Activated naive CD4-positive, alpha-beta T cell treated with anti-CD3 and anti-CD28 coated beads, Interleukin-2, amount 10 ng/mL, durations not matched to agents 7 days and 5 days (primary cell): ENCODE measurements around the gene KIAA1671.
A peak's percentile ranks its signal among the peaks of the same experiment; 100 is the strongest.

Experiments used
- CTCF ChIA-PET: fragments of 350-600 bp; sonication (Branson Sonifier 250); formaldehyde crosslinking; loops from one replicate; lab custom pipeline; 2021; ENCODE audit warnings: antibody characterized with exemption; lab: Charles Lee
- DNase-seq: peaks from one replicate; pipeline ENCODE4 v3.0.0-alpha.2; 2020
- H3K27ac Mint-ChIP-seq: one replicate; pipeline ENCODE4 v1.8.0; 2021; ENCODE audit warnings: mild to moderate bottlenecking, moderate library complexity, mixed read lengths
- H3K27me3 Mint-ChIP-seq: one replicate; pipeline ENCODE4 v1.8.0; 2021; ENCODE audit warnings: mild to moderate bottlenecking, mixed read lengths
- H3K36me3 Mint-ChIP-seq: one replicate; pipeline ENCODE4 v1.8.0; 2021; ENCODE audit warnings: mixed read lengths
- H3K4me1 Mint-ChIP-seq: one replicate; pipeline ENCODE4 v1.8.0; 2021; ENCODE audit warnings: mixed read lengths
- H3K4me3 Mint-ChIP-seq: one replicate; pipeline ENCODE4 v1.8.0; 2021; ENCODE audit warnings: mild to moderate bottlenecking, moderate library complexity, mixed read lengths
- H3K9me3 Mint-ChIP-seq: one replicate; pipeline ENCODE4 v1.8.0; 2021; ENCODE audit warnings: mixed read lengths

Gene KIAA1671

GRCh38 chr22:25021976-25022711 lies 69.6 kb downstream of the KIAA1671 start:
- CTCF ChIA-PET, result interaction anchor here (0.6 to 2.0 kb wide), 2 partner anchors 8 to 10 kb away, joined by 3 to 4 read pairs; no protein-coding TSS in a partner anchor
- H3K4me1 Mint-ChIP-seq, result peaks cover 18% of the 10 kb centered on the region
- no peaks in the 10 kb centered on the region for H3K9me3 Mint-ChIP-seq

GRCh38 chr22:25023879-25024278 lies 71.4 kb downstream of the KIAA1671 start:
- Mint-ChIP-seq H3K4me1 (peaks cover 26% of the 10 kb centered on the region), H3K27me3 (peaks cover 16% of the 10 kb centered on the region), H3K36me3 (no peaks in the 10 kb centered on the region), H3K4me3 (no peak overlapping the region), H3K9me3 (no peaks in the 10 kb centered on the region), H3K27ac (no peak overlapping the region)
- CTCF ChIA-PET, result no interaction called here
- DNase-seq, result no peak

More at GRCh38 chr22:25021976-25022711, 69.6 kb downstream of the KIAA1671 start:
- no peaks in the 10 kb centered on the region for H3K36me3 Mint-ChIP-seq
- DNase-seq, result no peak
- no peak overlapping the region for H3K27ac Mint-ChIP-seq
- peaks cover 21% of the 10 kb centered on the region for H3K27me3 Mint-ChIP-seq
- H3K4me3 Mint-ChIP-seq, result no peak overlapping the region

- Mint-ChIP-seq H3K9me3 (no peaks in the 10 kb centered on the region), H3K27me3 (peaks cover 19% of the 10 kb centered on the region), H3K4me1 (peaks cover 26% of the 10 kb centered on the region), H3K27ac (no peak overlapping the region), H3K4me3 (no peak overlapping the region), H3K36me3 (no peaks in the 10 kb centered on the region)
- CTCF ChIA-PET, result interaction anchor here (0.9 kb wide), 2 partner anchors 15 to 24 kb away, joined by 3 read pairs; no protein-coding TSS in a partner anchor
- no peak for DNase-seq
Observed at GRCh38 chr22:25024895-25025294, 72.4 kb downstream of the KIAA1671 start.

- peaks cover 13% of the 10 kb centered on the region for H3K27me3 Mint-ChIP-seq
- CTCF ChIA-PET, result interaction anchor here (0.9 to 3.6 kb wide), 4 partner anchors 23 to 87 kb away, joined by 3 to 11 read pairs (median 4); no protein-coding TSS in a partner anchor
- peaks cover 26% of the 10 kb centered on the region for H3K4me1 Mint-ChIP-seq
- no peaks in the 10 kb centered on the region for H3K9me3 Mint-ChIP-seq
- peak; percentile 29 for DNase-seq
- no peaks in the 10 kb centered on the region for H3K36me3 Mint-ChIP-seq
- H3K4me3 Mint-ChIP-seq, result no peak overlapping the region
- peak overlapping the region; percentile 79 for H3K27ac Mint-ChIP-seq
Observed at GRCh38 chr22:25025491-25026400, 73.2 kb downstream of the KIAA1671 start.

DNA sequence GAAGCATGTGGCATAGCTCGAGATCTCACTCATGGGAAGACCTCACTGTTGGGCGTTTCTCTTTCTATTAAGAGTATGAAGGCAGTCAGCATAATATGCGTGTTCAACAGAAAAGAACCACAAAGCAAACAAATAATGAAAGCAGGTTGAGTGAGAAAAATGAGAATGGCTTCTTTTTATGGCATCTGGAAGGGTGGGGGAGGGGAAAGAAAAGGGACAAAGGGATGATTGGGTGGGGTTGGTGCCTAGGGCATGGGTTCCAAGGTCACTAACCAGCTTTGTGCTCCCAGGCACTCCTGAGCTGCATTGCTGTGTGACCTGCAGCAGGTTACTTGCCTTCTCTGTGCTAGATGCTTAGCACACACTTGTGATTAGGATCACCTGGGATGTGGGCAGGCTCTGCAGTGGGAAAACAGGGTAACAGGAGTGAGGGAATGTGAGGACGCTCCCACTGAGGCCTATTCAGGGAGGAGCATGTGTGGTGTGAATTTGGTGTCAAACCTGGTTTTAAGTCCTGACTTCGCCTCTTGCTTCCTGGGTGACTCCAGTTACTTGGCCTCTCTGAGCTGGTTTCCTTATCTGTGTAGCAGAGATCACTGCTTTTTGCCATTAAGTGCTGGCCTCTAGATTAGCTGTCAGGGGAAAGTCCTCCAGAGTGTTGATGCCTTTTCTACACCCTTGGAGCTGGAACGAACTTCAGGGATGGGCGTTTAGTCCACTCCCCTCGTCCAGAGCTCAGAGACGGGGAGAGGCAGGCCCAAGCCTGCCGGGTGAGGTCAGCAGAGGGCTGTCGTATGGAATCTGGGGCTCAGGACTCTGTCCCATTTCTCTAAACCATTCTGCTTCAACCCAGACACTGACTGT lies 74.8 kb downstream of the KIAA1671 start:
- CTCF ChIA-PET, result interaction anchor here (1.2 to 3.6 kb wide), 6 partner anchors 21 to 89 kb away, joined by 3 to 11 read pairs (median 6); no protein-coding TSS in a partner anchor
- H3K27ac Mint-ChIP-seq, result peak overlapping the region; percentile 79

DNA sequence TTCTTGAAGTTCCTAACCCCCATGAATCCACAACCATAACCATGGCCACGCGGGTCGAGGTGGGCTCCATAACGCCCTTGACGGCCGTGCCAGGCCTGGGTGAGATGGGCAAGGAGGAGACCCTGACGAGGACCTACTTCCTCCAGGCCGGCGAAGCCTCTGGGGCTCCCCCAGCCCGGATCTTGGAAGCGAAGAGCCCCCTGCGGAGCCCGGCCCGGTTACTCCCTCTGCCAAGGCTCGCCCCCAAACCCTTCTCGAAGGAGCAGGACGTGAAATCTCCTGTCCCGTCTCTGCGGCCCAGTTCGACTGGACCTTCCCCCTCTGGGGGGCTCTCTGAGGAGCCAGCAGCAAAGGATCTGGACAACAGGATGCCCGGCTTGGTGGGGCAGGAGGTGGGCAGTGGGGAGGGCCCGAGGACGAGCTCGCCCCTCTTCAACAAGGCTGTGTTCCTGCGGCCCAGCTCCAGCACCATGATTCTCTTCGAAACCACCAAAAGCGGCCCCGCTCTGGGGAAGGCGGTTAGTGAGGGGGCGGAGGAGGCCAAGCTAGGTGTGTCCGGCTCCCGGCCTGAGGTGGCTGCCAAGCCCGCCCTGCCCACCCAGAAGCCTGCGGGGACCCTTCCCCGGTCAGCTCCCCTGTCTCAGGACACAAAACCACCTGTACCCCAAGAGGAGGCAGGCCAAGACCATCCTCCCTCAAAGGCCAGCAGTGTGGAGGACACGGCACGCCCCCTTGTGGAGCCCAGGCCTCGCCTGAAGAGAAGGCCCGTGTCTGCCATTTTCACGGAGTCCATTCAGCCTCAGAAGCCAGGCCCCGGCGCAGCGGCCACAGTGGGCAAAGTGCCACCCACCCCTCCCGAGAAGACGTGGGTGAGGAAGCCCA lies 75.7 kb downstream of the KIAA1671 start:
- Mint-ChIP-seq H3K9me3 (no peaks in the 10 kb centered on the region), H3K36me3 (no peaks in the 10 kb centered on the region), H3K27me3 (peaks cover 15% of the 10 kb centered on the region), H3K27ac (no peak overlapping the region), H3K4me3 (no peak overlapping the region), H3K4me1 (peaks cover 26% of the 10 kb centered on the region)
- CTCF ChIA-PET, result interaction anchor here (1.3 to 3.6 kb wide), 6 partner anchors 20 to 90 kb away, joined by 3 to 11 read pairs (median 6); no protein-coding TSS in a partner anchor
- peak; percentile 38 for DNase-seq

More for the DNA sequence above, 74.8 kb downstream of the KIAA1671 start:
- no peak for DNase-seq
- no peaks in the 10 kb centered on the region for H3K9me3 Mint-ChIP-seq
- no peaks in the 10 kb centered on the region for H3K36me3 Mint-ChIP-seq
- no peak overlapping the region for H3K4me3 Mint-ChIP-seq
- H3K4me1 Mint-ChIP-seq, result peaks cover 26% of the 10 kb centered on the region
- H3K27me3 Mint-ChIP-seq, result peaks cover 11% of the 10 kb centered on the region

DNA sequence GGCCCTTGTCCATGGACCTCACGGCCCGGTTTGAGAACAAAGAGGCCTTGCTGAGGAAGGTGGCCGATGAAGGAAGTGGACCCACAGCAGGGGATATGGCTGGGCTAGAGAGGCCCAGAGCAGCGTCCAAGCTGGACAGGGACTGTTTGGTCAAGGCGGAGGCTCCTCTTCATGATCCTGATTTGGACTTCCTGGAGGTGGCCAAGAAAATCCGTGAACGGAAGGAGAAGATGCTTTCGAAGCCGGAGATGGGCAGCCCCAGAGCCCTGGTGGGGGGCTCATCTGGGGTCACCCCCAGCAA lies 76.3 kb downstream of the KIAA1671 start:
- H3K27ac Mint-ChIP-seq, result no peak overlapping the region
- no peak for DNase-seq
- CTCF ChIA-PET, result interaction anchor here (0.8 to 3.6 kb wide), 4 partner anchors 20 to 90 kb away, joined by 3 to 11 read pairs (median 5); no protein-coding TSS in a partner anchor
- no peaks in the 10 kb centered on the region for H3K36me3 Mint-ChIP-seq
- peaks cover 15% of the 10 kb centered on the region for H3K27me3 Mint-ChIP-seq
- no peaks in the 10 kb centered on the region for H3K9me3 Mint-ChIP-seq
- H3K4me3 Mint-ChIP-seq, result no peak overlapping the region
- peaks cover 26% of the 10 kb centered on the region for H3K4me1 Mint-ChIP-seq

- CTCF ChIA-PET, result interaction anchor here (0.8 to 3.6 kb wide), 5 partner anchors 20 to 91 kb away, joined by 3 to 11 read pairs (median 3); no protein-coding TSS in a partner anchor
- no peaks in the 10 kb centered on the region for H3K9me3 Mint-ChIP-seq
- H3K27ac Mint-ChIP-seq, result no peak overlapping the region
- H3K4me1 Mint-ChIP-seq, result peaks cover 26% of the 10 kb centered on the region
- H3K4me3 Mint-ChIP-seq, result no peak overlapping the region
- peaks cover 13% of the 10 kb centered on the region for H3K27me3 Mint-ChIP-seq
- H3K36me3 Mint-ChIP-seq, result no peaks in the 10 kb centered on the region
- no peak for DNase-seq
Observed at GRCh38 chr22:25029181-25029580, 76.7 kb downstream of the KIAA1671 start.

DNA sequence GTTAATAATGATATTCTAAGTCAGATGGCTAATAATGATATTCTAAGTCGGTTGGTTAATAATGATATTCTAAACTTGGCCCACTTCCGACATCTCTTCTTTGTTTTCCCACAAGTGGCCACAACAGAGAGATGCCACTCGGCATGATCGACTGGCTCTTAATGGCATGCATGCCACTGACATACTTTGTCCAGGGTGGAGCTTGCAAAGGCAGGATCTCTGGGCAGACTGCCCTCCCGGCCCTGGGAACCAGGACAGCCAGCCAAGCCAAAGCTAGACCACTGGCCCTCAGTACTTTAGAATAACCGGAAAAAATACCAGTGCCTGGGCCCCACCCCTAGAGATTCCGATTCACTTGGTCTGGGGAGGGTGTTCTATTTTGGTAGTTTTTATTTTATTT lies 78.1 kb downstream of the KIAA1671 start:
- no peaks in the 10 kb centered on the region for H3K9me3 Mint-ChIP-seq
- peaks cover 11% of the 10 kb centered on the region for H3K27me3 Mint-ChIP-seq
- no peak for DNase-seq
- H3K4me1 Mint-ChIP-seq, result peaks cover 22% of the 10 kb centered on the region
- H3K36me3 Mint-ChIP-seq, result no peaks in the 10 kb centered on the region
- no peak overlapping the region for H3K27ac Mint-ChIP-seq
- CTCF ChIA-PET, result interaction anchor here (2.0 kb wide), 1 partner anchor 17 kb away, joined by 5 read pairs; no protein-coding TSS in a partner anchor
- no peak overlapping the region for H3K4me3 Mint-ChIP-seq

- Mint-ChIP-seq H3K4me3 (no peak overlapping the region), H3K4me1 (peaks cover 8% of the 10 kb centered on the region), H3K27ac (no peak overlapping the region), H3K36me3 (no peaks in the 10 kb centered on the region), H3K27me3 (peaks cover 6% of the 10 kb centered on the region), H3K9me3 (no peaks in the 10 kb centered on the region)
- CTCF ChIA-PET, result interaction anchor here (1.1 to 2.0 kb wide), 3 partner anchors 10 to 16 kb away, joined by 3 to 5 read pairs (median 4); no protein-coding TSS in a partner anchor
- DNase-seq, result no peak
Observed at GRCh38 chr22:25032066-25032465, 79.5 kb downstream of the KIAA1671 start.

GRCh38 chr22:25035715-25036114 lies 83.2 kb downstream of the KIAA1671 start:
- no peaks in the 10 kb centered on the region for H3K4me1 Mint-ChIP-seq
- CTCF ChIA-PET, result interaction anchor here (1.0 kb wide), 1 partner anchor 12 kb away, joined by 3 read pairs; no protein-coding TSS in a partner anchor
- H3K27ac Mint-ChIP-seq, result no peak overlapping the region
- no peak overlapping the region for H3K4me3 Mint-ChIP-seq
- no peak for DNase-seq
- H3K36me3 Mint-ChIP-seq, result no peaks in the 10 kb centered on the region
- no peaks in the 10 kb centered on the region for H3K9me3 Mint-ChIP-seq
- H3K27me3 Mint-ChIP-seq, result peaks cover 3% of the 10 kb centered on the region

- CTCF ChIA-PET, result no interaction called here
- Mint-ChIP-seq H3K27me3 (no peaks in the 10 kb centered on the region), H3K4me1 (no peaks in the 10 kb centered on the region), H3K27ac (no peak overlapping the region), H3K4me3 (no peak overlapping the region), H3K9me3 (no peaks in the 10 kb centered on the region), H3K36me3 (no peaks in the 10 kb centered on the region)
- DNase-seq, result no peak
Observed at GRCh38 chr22:25038239-25038638, 85.7 kb downstream of the KIAA1671 start.
